ENCODE measurements around the gene ACSS3.

- TF ChIP-seq EZH2 (IDR thresholded peaks at IDR 0.05; ENCODE audit: borderline replicate concordance, low read depth, low read length, poor library complexity, severe bottlenecking) (no peak), CTCF (conservative IDR thresholded peaks at IDR 0.05; ENCODE audit: low read depth, low read length) (no peak)
These were observed 2.3 kb upstream of the ACSS3 start for GRCh38 chr12:81075539-81075938.

Data from A673 (cell line).